ENCODE data around the gene FA2H. TPM values are rescaled to one million over a fixed set of nuclear protein-coding genes. Genes with fewer than 3 reads are reported as not detected.
A peak's percentile ranks its signal among the peaks of the same experiment; 100 is the strongest.

FA2H gene
- total and polyA plus RNA-seq, 2 of the 13 experiments (the other 11 are each of a cell fraction or from before 2014, with no cell fraction given), result 0.20 TPM; not detected in 1

GRCh38 chr16:74767749-74768148 lies 6.9 kb downstream of the FA2H start:
- H3K9ac ChIP-seq (ENCODE audit: insufficient read depth, low read depth, low read length), result no peak overlapping the region
- WGBS (ENCODE audit: low lambda C conversion rate), result 44% methylated on average over 7 of the region's 7 CpGs
- H3K79me2 ChIP-seq (ENCODE audit: insufficient read depth, low read length), result no peaks in the 10 kb centered on the region
- intact Hi-C loops (cut with micrococcal nuclease; ENCODE audit: unreplicated experiment), result no loop called here
- POLR2A ChIA-PET, result no interaction called here
- H3K27me3 ChIP-seq (ENCODE audit: control insufficient read depth in 1 of 2, insufficient read depth in 2 of 2, low read length in 2 of 2), result peaks cover 3 to 63% of the 10 kb centered on the region in 2 experiments; a peak in 4 of 5 replicates
- no peak overlapping the region for H2AFZ ChIP-seq (ENCODE audit: low read length)
- CTCF ChIA-PET (ENCODE audit: low intra/inter-chr PET ratio, low total read pairs), result no interaction called here
- DNase-seq (ENCODE audit: low spot score), result no peak
- no peaks in the 10 kb centered on the region for H3K9me3 ChIP-seq (ENCODE audit: low read length)
- no peak overlapping the region for H3K4me3 ChIP-seq (replicated peaks in 1 of 3; ENCODE audit: insufficient read depth in 1 of 3, low read depth in 2 of 3, low read length in 3 of 3)
- no peaks in the 10 kb centered on the region for H3K36me3 ChIP-seq (replicated peaks in 1 of 2; ENCODE audit: control insufficient read depth in 1 of 2, insufficient read depth in 2 of 2, low read length in 2 of 2)
- no peak overlapping the region for H3K27ac ChIP-seq (ENCODE audit: extremely low read length, insufficient read depth, low read length)
- H3K4me1 ChIP-seq (ENCODE audit: insufficient read depth, low read length), result peaks cover 14% of the 10 kb centered on the region
- H4K20me1 ChIP-seq (ENCODE audit: insufficient read depth, low read length), result no peaks in the 10 kb centered on the region
- no TSS peak for BruUV-seq (replicated peaks)
- peak; percentile 36; the same call in 2 of the 3 replicates for ATAC-seq
- H3K4me2 ChIP-seq (ENCODE audit: low read depth, low read length), result no peak overlapping the region
- in situ Hi-C loops (cut with HindIII; ENCODE audit: extremely low pct_ligation_motif_present, low pct_unique_long_range_greater_than_20kb), result no loop called here
- TF ChIP-seq TBL1XR1 (IDR thresholded peaks at IDR 0.05; ENCODE audit: borderline replicate concordance, low read length, partially characterized antibody) (no peak), ZNF274 (CRISPR knock-in tag; IDR thresholded peaks at IDR 0.05) (no peak), RFX5 (IDR thresholded peaks at IDR 0.05; ENCODE audit: low read depth, low read length) (peak; percentile 70), ZFAT (CRISPR knock-in tag; conservative IDR thresholded peaks at IDR 0.05) (no peak), NCOA2 (CRISPR knock-in tag; IDR thresholded peaks at IDR 0.05) (no peak), SKI (IDR thresholded peaks at IDR 0.05; ENCODE audit: partially characterized antibody) (no peak), ARID3A (IDR thresholded peaks at IDR 0.05; ENCODE audit: low read depth, low read length) (no peak), SRY (CRISPR knock-in tag; IDR thresholded peaks at IDR 0.05) (no peak), CREM (IDR thresholded peaks at IDR 0.05) (no peak), CREM (CRISPR knock-in tag; IDR thresholded peaks at IDR 0.05) (no peak)
- no peak for FAIRE-seq
